Measurements from ENCODE around the gene PUSL1. TPM values are rescaled to one million over a fixed set of nuclear protein-coding genes. Genes with fewer than 3 reads are reported as not detected.

PUSL1 gene
- total RNA-seq, 1 donor from 2014 or later: 10.4 TPM

DNA sequence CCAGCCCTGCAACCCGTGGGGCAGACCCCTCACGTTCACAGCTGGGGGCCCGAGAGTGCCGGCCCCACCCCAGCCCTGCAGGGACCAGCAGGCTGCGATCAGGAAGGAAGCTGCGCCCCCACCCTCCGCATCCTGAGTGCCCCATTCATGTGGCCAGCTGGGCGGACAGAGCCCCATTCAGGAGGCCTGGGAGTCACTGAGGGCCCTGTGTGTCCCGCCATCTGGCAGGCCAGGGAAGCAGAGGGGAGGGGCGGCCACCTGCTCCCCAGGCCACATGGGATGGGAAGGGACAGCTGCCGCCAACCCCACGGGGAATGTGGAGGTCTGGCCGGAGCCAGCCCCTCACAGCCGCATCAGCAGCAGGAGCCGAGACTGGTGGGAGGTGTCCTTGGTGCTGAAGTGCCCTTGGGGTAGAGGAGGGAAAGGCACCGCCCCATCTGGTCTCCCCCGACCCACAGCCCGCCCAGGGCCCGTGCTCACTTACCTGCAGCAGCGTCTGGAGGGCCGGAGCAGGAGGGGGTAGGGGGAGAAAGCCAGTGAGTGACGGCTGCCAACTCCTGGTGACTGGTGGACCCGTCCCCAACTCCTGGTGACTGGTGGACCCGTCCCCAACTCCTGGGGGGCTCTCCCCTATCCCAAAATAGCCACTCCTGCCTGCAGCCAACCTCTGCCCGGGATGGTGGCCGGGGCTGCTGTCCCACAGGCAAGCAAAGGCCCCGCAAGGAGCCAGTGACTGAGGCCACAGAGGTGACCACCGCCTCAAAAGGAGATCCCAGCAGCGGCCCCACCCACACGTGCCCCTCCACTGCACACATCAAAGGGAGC, 9.3 kb upstream of the PUSL1 start:
- intact Hi-C loops (cut with micrococcal nuclease): no loop called here
- no peak for DNase-seq
- Histone ChIP-seq H3K36me3 (peaks cover 32% of the 10 kb centered on the region), H3K4me3 (no peak overlapping the region), H3K4me1 (peaks cover 16% of the 10 kb centered on the region), H3K27me3 (ENCODE audit: low read depth) (no peaks in the 10 kb centered on the region), H3K27ac (replicated peaks) (no peak overlapping the region), H3K9me3 (replicated peaks) (no peaks in the 10 kb centered on the region)
- TF ChIP-seq, protein P1, sequence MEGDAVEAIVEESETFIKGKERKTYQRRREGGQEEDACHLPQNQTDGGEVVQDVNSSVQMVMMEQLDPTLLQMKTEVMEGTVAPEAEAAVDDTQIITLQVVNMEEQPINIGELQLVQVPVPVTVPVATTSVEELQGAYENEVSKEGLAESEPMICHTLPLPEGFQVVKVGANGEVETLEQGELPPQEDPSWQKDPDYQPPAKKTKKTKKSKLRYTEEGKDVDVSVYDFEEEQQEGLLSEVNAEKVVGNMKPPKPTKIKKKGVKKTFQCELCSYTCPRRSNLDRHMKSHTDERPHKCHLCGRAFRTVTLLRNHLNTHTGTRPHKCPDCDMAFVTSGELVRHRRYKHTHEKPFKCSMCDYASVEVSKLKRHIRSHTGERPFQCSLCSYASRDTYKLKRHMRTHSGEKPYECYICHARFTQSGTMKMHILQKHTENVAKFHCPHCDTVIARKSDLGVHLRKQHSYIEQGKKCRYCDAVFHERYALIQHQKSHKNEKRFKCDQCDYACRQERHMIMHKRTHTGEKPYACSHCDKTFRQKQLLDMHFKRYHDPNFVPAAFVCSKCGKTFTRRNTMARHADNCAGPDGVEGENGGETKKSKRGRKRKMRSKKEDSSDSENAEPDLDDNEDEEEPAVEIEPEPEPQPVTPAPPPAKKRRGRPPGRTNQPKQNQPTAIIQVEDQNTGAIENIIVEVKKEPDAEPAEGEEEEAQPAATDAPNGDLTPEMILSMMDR (IDR thresholded peaks at IDR 0.05; ENCODE audit: borderline replicate concordance): no peak

DNA sequence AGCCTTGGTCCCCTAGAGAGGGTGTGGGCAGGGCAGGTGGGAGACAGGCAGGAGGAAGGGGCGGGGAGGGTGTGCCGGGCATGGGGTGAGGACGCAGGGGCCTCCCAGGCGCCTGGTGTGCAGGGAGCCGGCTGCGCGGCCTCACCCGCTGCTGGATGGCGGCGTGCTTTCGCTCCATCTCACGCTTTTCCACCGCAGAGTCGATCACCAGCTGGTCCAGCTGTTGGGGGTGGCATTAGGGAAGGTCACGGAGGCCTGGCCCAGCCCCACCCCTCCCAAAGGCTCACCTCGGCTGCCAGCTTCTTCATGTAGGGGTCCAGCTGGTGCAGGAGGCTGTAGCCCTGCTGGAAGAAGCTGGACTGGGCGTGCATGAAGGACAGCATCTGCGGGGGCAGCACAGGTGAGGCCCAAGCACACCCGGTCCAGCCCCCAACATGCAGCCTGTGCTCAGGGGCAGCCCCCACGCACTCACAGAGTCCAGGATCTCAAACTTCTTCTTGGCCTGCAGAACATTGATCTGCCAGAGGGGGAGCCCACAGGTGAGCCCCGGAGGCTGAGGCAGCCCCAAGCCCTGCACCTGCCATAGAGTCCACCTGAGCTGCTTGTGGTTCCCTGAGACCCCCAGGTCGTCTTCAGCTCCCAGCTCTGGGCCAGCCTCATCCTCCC, 8.6 kb upstream of the PUSL1 start:
- Histone ChIP-seq H3K27ac (replicated peaks) (no peak overlapping the region), H3K9me3 (replicated peaks) (no peaks in the 10 kb centered on the region), H3K36me3 (peaks cover 24% of the 10 kb centered on the region), H3K4me1 (peaks cover 23% of the 10 kb centered on the region), H3K27me3 (ENCODE audit: low read depth) (no peaks in the 10 kb centered on the region), H3K4me3 (no peak overlapping the region)
- TF ChIP-seq, protein P1 (IDR thresholded peaks at IDR 0.05; ENCODE audit: borderline replicate concordance): peak; percentile 22
- intact Hi-C loops (cut with micrococcal nuclease): no loop called here
- no peak for DNase-seq

DNA sequence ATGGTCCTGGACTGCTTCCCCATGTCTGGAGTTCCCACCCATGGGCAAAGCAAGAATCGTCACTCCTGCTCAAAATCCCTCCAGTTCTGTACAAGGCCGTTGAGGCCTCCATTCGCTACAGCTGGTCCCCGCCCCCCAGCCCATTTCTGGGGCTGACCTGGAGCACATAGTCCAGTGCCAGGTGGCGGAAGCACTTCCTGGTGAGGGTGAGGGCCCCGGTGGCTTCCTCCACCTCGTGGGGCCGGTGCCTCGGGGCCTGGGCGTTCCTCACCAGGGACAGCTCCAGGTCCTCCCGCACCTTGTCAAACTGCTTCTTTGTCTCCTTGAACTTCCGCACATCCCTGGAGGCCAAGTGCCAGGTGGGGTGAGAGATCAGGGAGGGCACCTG, 8.1 kb upstream of the PUSL1 start:
- H3K27me3 ChIP-seq (ENCODE audit: low read depth): no peaks in the 10 kb centered on the region
- H3K9me3 ChIP-seq (replicated peaks): no peaks in the 10 kb centered on the region
- intact Hi-C loops (cut with micrococcal nuclease): no loop called here
- peaks cover 19% of the 10 kb centered on the region for H3K36me3 ChIP-seq
- no peak overlapping the region for H3K4me3 ChIP-seq
- no peak for DNase-seq
- TF ChIP-seq, protein P1 (IDR thresholded peaks at IDR 0.05; ENCODE audit: borderline replicate concordance): no peak
- H3K27ac ChIP-seq (replicated peaks): no peak overlapping the region
- H3K4me1 ChIP-seq: peaks cover 29% of the 10 kb centered on the region

DNA sequence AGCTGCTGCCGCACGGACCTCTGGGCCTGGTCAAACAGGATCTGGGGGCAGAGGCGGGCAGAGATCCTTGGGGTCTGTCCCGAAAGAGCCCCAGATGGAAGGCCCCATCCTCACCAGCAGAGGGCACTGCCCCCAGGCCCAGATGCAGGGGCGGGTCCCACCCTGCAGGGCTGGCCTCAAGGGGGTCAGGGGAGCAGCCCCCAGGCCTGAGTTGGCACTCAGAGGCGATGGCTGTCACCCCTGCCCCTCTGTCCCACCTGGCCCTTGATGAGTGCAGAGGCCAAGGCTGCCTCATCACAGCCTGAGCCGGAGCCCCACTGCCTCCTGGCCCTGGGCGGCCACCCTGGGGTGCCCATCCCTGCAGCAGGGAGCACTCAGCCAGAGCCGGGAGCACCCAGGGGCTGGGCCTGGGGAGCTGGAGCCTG, 6.4 kb upstream of the PUSL1 start:
- Histone ChIP-seq H3K36me3 (peaks cover 6% of the 10 kb centered on the region), H3K27ac (replicated peaks) (no peak overlapping the region), H3K4me1 (peaks cover 45% of the 10 kb centered on the region), H3K4me3 (no peak overlapping the region), H3K27me3 (ENCODE audit: low read depth) (no peaks in the 10 kb centered on the region), H3K9me3 (replicated peaks) (no peaks in the 10 kb centered on the region)
- TF ChIP-seq, protein P1 (IDR thresholded peaks at IDR 0.05; ENCODE audit: borderline replicate concordance): peak; percentile 46
- intact Hi-C loops (cut with micrococcal nuclease): no loop called here
- no peak for DNase-seq

DNA sequence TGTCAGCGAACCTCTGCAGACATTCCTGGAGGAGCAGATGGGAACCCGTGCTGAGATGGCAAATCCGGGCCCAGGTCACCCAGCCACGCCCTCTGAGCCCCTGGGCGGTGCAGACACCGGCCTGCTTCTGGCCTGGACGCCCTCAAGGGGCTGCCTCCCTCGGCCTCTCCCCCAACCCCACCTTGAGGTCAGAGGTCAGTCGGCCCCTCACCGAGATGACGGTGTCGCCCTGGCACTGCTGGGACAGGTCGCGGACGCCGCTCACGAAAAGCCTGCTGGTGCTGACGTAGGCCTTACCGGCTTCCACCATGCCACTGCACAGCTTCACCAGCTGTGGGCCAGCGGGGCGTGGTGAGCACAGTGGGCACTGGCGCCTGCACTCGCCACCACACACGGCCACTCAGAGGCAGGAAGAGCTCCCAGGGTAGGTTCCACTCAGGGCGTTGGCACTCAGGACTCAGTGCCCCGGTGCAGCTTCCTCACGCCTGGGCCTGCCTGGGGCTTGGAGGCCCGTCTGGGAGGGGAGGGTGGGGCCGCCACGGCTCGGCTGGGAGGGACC, 5.4 kb upstream of the PUSL1 start:
- H3K36me3 ChIP-seq: peaks cover under 1% of the 10 kb centered on the region
- no peaks in the 10 kb centered on the region for H3K9me3 ChIP-seq (replicated peaks)
- no peak for DNase-seq
- TF ChIP-seq, protein P1 (IDR thresholded peaks at IDR 0.05; ENCODE audit: borderline replicate concordance): no peak
- peaks cover 50% of the 10 kb centered on the region for H3K4me1 ChIP-seq
- no peak overlapping the region for H3K4me3 ChIP-seq
- no peaks in the 10 kb centered on the region for H3K27me3 ChIP-seq (ENCODE audit: low read depth)
- H3K27ac ChIP-seq (replicated peaks): no peak overlapping the region
- intact Hi-C loops (cut with micrococcal nuclease): no loop called here

Data from left ventricle myocardium inferior (tissue), 1 donor.